HG03108 (cell line): Measurements from ENCODE around the gene ATP11A.

ENCODE experiments used
- ATAC-seq: cut with Tn5 transposase; IDR thresholded peaks from one replicate; pipeline ENCODE4 v1.9.1; 2021; ENCODE audit warnings: moderate library complexity; ENCODE audit not compliant: unreplicated experiment

The ATP11A gene

DNA sequence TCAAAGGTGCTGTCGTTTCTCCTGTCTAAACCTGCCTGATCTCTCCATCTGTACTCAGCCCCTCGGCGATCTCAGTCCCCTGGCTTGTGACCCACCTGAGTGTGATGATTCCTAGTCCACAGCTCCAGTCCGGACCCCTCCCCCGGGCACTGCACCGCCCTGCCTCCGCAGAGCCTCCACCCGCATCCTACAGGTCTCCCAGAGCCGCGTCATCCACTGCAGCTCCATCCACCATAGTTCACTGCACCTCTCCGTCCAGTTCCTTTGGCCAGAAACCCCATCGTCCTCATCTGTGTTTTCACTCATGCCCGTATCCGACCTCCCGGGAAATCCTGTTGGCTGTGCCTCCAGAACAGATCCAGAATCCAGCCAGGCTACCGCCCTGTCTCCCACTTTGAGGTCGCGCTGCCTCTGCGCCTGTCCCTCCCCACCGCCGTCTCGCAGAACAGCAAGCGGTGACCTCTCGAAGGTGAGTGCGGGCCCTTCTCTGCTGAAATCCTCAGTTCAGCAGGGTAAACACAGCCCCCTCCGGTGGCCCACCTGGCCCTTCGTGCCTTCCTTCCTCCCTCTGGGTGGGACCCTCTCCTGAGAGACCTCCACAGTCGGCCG, 227.3 kb downstream of the ATP11A start:
- ATAC-seq, result no peak

- ATAC-seq, result no peak
Observed at GRCh38 chr13:112917737-112918136, 227.9 kb downstream of the ATP11A start.

DNA sequence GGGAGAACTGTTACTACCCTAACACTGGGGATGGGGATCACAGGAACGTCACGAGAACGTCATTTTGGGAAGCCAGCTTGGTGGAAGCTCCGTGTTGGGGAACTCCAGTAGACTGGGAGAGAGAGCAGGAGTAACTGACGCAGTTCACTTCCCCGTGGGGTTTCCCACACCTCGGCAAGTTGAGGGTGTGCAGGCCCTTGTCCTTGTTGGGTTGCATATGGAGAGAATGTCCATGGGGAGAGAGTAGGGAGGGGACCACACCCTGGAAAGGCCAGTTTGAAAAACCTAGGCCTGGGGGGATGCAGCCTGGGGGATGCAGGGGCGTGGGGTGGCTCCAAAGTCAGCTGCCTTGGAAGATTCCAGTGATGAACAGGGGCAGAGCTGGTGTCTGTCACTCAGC, 228.4 kb downstream of the ATP11A start:
- ATAC-seq, result no peak

GRCh38 chr13:112918746-112919145, 228.9 kb downstream of the ATP11A start:
- no peak for ATAC-seq

GRCh38 chr13:112923962-112924361, 234.1 kb downstream of the ATP11A start:
- ATAC-seq, result no peak

GRCh38 chr13:112924365-112924764, 234.5 kb downstream of the ATP11A start:
- ATAC-seq, result no peak

DNA sequence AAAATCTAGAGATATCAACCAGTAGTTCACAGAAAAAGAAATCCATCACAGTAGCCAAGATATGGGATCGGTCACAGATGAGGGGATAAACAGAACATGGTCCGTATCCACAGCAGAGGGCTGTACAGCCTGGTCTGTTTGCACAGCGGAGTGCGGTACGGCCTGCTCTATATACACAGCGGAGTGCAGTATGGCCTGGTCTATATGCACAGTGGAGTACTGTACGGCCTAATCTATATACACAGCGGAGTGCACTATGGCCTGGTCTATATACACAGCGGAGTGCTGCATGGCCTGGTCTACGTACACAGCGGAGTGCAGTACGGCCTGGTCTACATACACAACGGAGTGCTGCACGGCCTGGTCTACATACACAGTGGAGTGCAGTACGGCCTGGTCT, 236.2 kb downstream of the ATP11A start:
- no peak for ATAC-seq

- ATAC-seq, result no peak
Observed at GRCh38 chr13:112926993-112927392, 237.2 kb downstream of the ATP11A start.

GRCh38 chr13:112928020-112928971, 238.5 kb downstream of the ATP11A start:
- ATAC-seq, result no peak

GRCh38 chr13:112928972-112929782, 239.3 kb downstream of the ATP11A start:
- no peak for ATAC-seq

DNA sequence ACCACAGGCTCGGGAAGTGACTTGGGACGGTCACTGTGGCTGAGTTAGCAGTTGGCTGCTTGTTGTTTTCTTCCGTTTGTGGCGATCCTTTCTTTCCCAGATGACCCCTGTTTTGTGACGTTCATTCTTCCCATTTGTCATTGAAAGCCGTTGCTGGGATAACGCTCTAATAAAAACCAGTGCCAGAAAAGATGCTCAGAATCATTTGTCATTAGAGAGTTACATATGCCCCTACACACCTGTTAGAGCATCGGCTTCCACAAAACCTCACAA, 239.9 kb downstream of the ATP11A start:
- ATAC-seq, result no peak

DNA sequence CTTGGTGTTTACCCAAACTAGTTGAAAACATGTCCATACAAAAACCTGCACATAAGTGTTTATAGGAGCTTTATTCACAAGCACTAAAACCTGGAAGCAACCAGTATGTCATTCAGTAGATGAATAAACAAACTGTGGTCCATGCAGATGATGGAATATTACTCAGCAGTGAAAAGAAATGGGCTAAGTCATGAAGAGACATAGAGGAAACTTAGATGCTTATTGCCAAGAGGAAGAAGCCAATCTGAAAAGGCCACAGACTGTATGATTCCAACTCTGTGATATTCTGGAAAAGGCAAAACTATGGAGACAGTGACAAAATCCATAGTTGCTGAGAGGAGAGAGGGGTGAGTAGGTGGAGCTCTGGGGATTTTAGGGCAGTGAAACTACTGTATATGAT, 240.4 kb downstream of the ATP11A start:
- no peak for ATAC-seq

- no peak for ATAC-seq
Observed at GRCh38 chr13:112931028-112931934, 241.4 kb downstream of the ATP11A start.

DNA sequence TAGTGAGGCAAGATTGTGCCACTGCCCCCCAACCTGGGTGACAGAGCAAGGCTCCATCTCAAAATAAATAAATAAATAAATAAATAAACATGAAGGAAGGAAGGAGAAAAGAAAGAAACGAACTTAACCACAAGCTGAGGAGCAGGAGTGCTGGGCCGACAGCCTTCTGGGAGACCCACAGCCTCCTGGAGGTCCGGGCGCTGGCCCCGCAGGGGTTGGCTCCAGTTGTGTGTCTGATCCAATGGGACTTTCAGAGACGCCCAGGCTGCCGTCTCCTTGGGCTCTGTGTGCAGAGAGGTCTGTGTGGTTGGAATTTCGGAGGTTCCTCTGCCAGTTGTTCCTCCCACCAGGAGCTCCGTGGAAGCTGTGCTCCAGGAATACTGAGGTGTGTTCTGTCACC, 243.1 kb downstream of the ATP11A start:
- no peak for ATAC-seq

- no peak for ATAC-seq
Observed at GRCh38 chr13:112933649-112934048, 243.8 kb downstream of the ATP11A start.

GRCh38 chr13:112934078-112934477, 244.2 kb downstream of the ATP11A start:
- no peak for ATAC-seq
